ENCODE data around the gene AHDC1. TPM values are rescaled to one million over a fixed set of nuclear protein-coding genes. Genes with fewer than 3 reads are reported as not detected.

AHDC1 gene
- total and polyA plus RNA-seq, 8 donors, result 5.8 to 95.0 (median 19.7) TPM

DNA sequence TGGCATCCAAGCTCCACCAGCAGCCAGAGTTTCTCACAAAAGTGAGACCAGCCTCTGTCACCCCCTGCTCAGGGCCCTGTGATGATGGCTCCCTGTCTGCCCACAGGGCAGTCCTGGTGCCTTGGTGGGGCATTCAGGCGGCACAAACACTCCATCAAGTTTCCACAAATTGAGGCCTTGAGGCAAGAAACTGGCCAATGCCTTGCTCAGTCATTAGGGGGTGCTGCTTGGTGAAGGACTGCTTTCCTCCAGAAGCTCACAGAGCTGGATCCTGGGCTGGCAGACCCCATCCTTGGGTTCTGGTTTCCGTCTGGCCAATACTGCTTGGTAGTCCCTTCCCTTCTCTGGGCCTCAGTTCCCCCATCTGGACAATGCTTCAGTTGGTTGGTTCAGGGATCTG lies 12.5 kb upstream of the AHDC1 start:
- H3K4me1 ChIP-seq, result peaks cover 0 to 32% (median 5%) of the 10 kb centered on the region in 4 donors
- H3K27ac ChIP-seq, result no peak overlapping the region
- WGBS, 5 donors, result 92 to 100% (median 93%) methylated on average over 2 of the region's 2 CpGs
- TF ChIP-seq POLR2AphosphoS5 (IDR thresholded peaks at IDR 0.05), result no peak
- no peak for TF ChIP-seq POLR2A (IDR thresholded peaks at IDR 0.05)
- TF ChIP-seq CTCF (IDR thresholded peaks at IDR 0.05), result no peak
- no peak for TF ChIP-seq EP300 (IDR thresholded peaks at IDR 0.05)
- H3K36me3 ChIP-seq, result peaks cover 0 to 18% (median 4%) of the 10 kb centered on the region in 4 donors
- peak in 1 of 2 donors; percentile 16 for DNase-seq
- H3K9me3 ChIP-seq, result no peaks in the 10 kb centered on the region
- intact Hi-C loops (cut with DNase I; ENCODE audit: low total_unique reads), result loop anchor here (5.0 kb wide), 1 partner anchor 46 kb away; no protein-coding TSS in a partner anchor
- no peak overlapping the region for H3K4me3 ChIP-seq
- H3K27me3 ChIP-seq, result no peaks in the 10 kb centered on the region

DNA sequence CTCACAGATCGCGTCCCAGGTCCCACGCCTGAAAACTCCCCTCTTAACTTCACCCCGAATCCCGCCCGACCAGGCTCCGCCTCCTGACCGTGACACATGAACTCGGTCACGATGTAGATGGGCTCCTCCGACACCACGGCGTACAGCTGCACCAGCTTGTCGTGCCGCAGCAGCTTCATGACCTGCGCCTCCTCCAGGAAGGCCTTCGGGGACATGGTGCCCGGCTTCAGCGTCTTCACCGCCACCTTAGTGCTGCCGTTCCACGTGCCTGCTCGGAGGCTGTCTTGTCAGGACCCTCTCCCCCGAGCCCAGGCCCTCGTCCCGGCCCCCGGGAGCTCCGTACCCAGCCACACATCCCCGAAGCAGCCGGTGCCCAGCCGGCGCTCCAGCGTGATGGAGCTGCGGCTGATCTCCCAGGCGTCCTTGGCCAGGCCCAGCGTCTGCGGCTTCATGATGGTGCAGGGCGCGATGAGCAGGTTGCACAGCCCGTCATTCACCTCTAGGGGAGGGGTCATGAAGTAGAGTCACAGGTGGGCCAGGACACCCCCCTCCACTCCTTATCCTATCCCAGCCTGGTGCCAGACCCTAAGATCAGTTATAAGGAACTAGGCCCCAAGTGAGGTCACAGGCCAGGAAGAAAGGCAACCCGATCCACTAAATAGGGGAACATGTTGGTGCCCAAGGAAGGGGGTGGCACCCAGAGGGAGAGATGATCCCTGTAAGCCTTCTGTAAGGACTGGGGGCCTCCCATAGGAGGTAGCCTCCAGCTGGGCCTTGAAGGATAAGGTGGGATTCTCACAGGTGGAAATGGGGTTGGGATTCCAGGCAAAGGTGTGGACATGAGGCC lies 11.6 kb upstream of the AHDC1 start:
- WGBS, 5 donors, result 72 to 79% (median 77%) methylated on average over 38 to 41 of the region's 41 CpGs
- DNase-seq, result peak in 1 of 2 donors; percentile 37
- peaks cover 0 to 18% (median 4%) of the 10 kb centered on the region in 4 donors for H3K36me3 ChIP-seq
- intact Hi-C loops (cut with DNase I; ENCODE audit: low total_unique reads), result loop anchor here (5.0 kb wide), 1 partner anchor 47 kb away; no protein-coding TSS in a partner anchor
- no peaks in the 10 kb centered on the region for H3K27me3 ChIP-seq
- H3K9me3 ChIP-seq, result no peaks in the 10 kb centered on the region
- no peak overlapping the region for H3K27ac ChIP-seq
- peaks cover 0 to 29% (median 4%) of the 10 kb centered on the region in 4 donors for H3K4me1 ChIP-seq
- TF ChIP-seq POLR2A (IDR thresholded peaks at IDR 0.05), result no peak
- TF ChIP-seq CTCF (IDR thresholded peaks at IDR 0.05), result no peak
- TF ChIP-seq POLR2AphosphoS5 (IDR thresholded peaks at IDR 0.05), result no peak
- TF ChIP-seq EP300 (IDR thresholded peaks at IDR 0.05), result no peak
- H3K4me3 ChIP-seq, result no peak overlapping the region

DNA sequence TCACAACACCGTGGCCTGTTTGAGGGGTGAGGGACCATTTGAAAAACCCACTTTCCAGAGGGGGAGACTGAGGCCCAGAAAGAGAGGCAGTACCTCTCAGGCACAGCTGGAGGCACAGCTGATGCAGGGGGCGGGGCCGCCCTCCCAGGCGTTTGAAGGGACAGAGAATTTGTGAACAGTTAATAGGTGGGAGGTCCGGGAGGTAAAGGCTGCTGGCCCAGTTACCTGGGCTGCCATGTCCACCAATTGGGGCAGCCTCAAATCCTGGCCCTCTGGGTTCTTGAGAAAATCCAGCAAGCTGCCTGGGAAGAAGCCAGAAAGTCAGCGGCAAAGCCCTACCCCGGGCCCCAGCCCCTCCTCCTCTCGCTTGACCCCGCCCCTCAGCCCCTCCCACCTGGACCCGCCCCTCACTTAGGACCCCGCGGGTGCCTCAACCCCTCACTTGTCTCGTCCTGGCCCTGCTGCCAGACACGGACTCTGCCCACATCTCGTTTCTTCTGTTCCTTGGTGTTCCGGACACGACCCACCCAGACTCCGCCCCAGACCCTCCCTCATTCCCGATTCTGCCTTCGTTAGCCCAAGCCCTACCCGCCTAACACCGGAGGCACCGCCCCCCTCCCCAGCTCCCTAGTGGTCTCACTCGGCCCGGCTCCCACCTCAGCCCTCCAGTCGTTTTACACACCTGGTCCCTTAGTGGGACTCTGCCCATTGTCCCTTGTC lies 10.8 kb upstream of the AHDC1 start:
- DNase-seq, result no peak
- no peak overlapping the region for H3K4me3 ChIP-seq
- intact Hi-C loops (cut with DNase I; ENCODE audit: low total_unique reads), result loop anchor here (5.0 kb wide), 1 partner anchor 48 kb away; no protein-coding TSS in a partner anchor
- no peak overlapping the region for H3K27ac ChIP-seq
- peaks cover 0 to 29% (median 4%) of the 10 kb centered on the region in 4 donors for H3K4me1 ChIP-seq
- H3K9me3 ChIP-seq, result no peaks in the 10 kb centered on the region
- TF ChIP-seq POLR2AphosphoS5 (IDR thresholded peaks at IDR 0.05) (no peak), EP300 (IDR thresholded peaks at IDR 0.05) (no peak), POLR2A (IDR thresholded peaks at IDR 0.05) (no peak), CTCF (IDR thresholded peaks at IDR 0.05) (no peak)
- no peaks in the 10 kb centered on the region for H3K27me3 ChIP-seq
- WGBS, 5 donors, result 25 to 38% (median 27%) methylated on average over 25 to 26 of the region's 26 CpGs
- peaks cover 0 to 18% (median 4%) of the 10 kb centered on the region in 4 donors for H3K36me3 ChIP-seq

GRCh38 chr1:27614043-27614624 lies 10.2 kb upstream of the AHDC1 start:
- H3K27ac ChIP-seq, result no peak overlapping the region
- H3K9me3 ChIP-seq, result no peaks in the 10 kb centered on the region
- H3K36me3 ChIP-seq, result peaks cover 0 to 18% (median 4%) of the 10 kb centered on the region in 4 donors
- WGBS, 5 donors, result 72 to 79% (median 77%) methylated on average over 16 of the region's 16 CpGs
- DNase-seq, result no peak
- no peaks in the 10 kb centered on the region for H3K27me3 ChIP-seq
- intact Hi-C loops (cut with DNase I; ENCODE audit: low total_unique reads), result no loop called here
- H3K4me1 ChIP-seq, result peaks cover 0 to 30% (median 4%) of the 10 kb centered on the region in 4 donors
- TF ChIP-seq POLR2A (IDR thresholded peaks at IDR 0.05) (no peak), EP300 (IDR thresholded peaks at IDR 0.05) (no peak), POLR2AphosphoS5 (IDR thresholded peaks at IDR 0.05) (no peak), CTCF (IDR thresholded peaks at IDR 0.05) (no peak)
- no peak overlapping the region for H3K4me3 ChIP-seq

Data from stomach (tissue), 9 donors.